Measurements from ENCODE around the gene ADRA2C.

The ADRA2C gene

GRCh38 chr4:3777669-3778068 lies 11.5 kb downstream of the ADRA2C start:
- no peak for DNase-seq (ENCODE audit: low read depth in 2 of 2)

DNA sequence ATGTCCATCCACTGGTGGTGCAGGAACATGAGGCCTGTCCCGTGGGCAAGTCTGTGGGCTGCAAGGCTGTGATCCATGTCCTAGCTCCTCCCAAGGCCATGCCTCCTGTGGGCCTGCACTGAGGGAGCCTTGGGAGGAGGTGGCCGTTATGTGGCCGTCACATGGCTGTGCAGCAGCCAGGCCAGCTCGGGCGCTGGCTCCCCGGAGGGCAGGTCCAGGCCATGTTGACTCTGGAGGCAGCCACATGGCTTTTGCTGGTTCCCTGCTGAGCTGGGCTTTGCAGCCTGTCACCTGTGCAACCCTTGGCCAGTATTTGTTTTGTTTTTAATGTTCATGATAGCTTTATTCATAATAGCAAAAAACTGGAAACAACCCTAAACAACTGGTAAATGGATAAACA lies 13.3 kb downstream of the ADRA2C start:
- no peak for DNase-seq (ENCODE audit: low read depth in 2 of 2)

GRCh38 chr4:3780347-3781171 lies 14.4 kb downstream of the ADRA2C start:
- no peak for DNase-seq (ENCODE audit: low read depth in 2 of 2)

DNA sequence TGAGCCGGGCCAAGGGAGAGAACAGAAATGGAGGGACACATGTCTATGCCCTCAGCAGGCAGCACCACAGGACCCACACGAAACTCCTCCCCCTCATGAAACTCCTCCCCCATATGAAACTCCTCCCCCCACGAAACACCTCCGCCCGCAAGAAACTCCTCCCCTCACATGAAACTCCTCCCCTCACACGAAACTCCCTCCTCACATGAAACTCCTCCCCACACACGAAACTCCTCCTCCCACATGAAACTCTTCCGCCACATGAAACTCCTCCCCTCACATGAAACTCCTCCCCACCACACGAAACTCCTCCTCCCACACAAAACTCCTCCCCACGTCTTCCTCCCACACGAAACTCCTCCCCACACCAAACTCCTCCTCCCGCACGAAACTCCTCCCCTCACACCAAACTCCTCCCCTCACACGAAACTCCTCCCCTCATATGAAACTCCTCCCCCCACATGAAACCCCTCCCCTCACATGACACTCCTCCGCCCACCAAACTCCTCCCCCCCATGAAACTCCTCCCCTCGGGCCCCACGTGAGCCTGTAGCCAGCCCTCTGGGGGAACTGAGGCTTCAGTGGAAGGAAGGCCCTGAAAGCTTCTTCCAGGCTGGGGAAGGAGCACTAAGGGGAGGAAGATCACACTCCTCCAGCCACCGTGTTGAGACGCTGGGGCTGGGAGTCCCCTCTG lies 15.2 kb downstream of the ADRA2C start:
- no peak for DNase-seq (ENCODE audit: low read depth in 2 of 2)

GRCh38 chr4:3781997-3782930 lies 16.1 kb downstream of the ADRA2C start:
- no peak for DNase-seq (ENCODE audit: low read depth in 2 of 2)

DNA sequence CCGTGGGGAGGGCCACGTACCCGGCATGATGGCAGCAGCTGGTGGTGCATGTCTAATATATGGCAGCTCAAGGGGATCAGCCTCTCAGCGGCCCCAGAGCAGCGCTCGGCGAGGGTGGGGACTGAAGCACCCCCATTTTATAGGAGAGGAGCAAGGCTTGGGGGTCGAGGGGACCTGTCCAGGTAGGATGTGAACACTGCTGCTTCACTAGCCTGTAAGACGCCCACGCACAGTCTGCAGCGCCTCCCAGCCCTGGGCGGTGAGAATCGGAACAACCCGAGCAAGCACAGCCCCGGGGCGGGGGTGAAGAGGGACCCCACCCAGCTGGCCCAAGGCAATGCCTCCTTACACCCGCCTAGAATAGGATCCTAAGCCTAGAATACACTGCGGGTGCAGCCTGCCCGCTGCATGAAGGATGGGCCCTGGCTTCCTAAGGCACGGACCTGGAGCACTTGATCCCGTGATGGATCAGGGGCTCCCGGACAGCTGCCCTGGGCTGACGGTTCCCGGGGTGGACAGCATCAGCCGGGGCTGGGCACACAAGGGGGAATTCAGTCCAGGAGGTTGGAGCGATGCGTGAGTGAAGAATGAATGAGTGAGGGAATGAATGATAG lies 17.6 kb downstream of the ADRA2C start:
- DNase-seq (ENCODE audit: low read depth in 2 of 2), result no peak

DNA sequence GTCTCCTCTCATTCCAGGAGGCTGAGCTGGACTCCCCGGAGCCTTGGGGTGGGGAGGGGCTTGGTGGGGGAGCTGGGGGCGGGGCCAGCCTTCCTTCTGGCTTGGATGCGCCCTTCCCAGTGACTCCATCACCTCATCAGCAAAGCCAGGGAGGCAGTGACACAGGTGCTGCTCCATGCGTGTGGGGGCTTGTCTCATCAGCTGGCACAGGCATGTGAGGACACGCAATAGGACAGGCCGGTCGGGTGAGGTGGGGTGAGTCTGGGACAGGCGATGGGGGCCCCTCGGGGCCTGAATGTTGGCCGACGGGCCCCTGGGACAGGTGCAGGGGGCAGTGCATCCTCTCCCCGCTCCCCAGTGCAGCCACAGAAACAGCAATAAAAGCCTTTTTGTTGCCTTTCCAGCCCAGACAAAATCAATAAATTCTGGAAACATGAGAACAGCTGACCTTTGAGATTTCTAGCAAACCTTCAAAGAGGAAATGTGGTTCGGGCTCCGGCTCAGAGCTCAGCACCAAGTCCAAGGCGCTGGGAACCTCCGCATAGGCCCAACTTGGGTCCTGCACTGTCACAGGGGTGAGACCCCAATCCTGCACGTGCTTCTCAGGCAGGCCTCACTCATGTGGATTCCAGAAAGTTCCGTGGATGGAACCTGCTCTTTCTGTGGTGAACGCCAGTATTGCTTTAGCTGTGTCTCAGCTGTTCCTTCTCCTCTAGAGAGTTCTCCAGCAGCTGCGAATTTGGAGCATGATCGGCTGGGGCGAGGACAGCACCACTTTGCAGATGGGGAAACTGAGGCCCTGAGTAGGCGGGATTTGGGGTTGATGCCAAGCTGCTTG lies 18.5 kb downstream of the ADRA2C start:
- no peak for DNase-seq (ENCODE audit: low read depth in 2 of 2)

DNA sequence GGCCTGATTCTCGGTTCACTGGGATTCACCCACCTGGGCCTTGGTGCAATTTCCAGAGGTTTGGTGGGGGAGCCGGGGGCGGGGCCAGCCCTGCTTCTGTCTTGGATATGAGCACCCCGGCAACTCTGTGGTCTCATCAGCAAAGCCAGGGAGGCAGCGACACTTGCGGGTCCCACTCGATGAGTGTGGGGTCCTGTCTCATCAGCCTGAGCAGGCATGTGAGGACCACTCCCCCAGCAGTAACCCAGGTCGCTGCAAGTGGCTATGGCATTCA lies 19.0 kb downstream of the ADRA2C start:
- DNase-seq (ENCODE audit: low read depth in 2 of 2), result no peak

DNA sequence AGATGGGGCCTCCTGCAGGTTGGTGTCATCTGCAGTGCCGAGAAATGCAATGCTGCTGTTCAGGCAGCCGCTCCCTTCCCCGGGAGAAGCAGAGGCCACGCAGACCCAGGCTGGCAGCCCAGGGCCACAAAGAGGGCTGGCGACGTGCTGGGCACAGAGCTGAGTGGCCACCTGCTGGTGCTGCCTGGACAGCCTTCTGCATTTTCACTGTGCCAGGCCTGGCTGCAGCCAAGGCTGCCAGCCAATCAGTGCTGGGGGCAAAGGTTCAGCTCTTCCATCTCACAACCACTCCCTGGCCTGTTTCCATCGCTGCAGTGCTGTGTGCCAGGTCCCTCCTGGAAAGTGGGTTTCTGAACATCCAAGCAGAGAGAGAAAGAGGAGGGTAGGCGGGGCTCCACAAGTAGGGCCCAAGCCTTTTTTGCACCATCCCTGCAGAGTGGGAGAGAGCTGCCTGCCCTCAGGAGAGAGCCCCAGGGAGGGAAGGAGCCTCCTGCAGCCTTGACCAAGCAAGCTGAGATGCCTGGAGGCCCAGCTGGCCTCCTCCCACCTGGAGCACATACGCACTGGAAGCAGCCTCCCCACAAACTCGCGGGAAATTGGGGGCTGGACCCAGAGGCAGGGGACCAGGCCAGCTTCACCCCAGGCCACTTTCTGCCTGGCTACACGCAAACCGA lies 20.1 kb downstream of the ADRA2C start:
- no peak for DNase-seq (ENCODE audit: low read depth in 2 of 2)

- no peak for DNase-seq (ENCODE audit: low read depth in 2 of 2)
Observed at GRCh38 chr4:3787489-3788365, 21.5 kb downstream of the ADRA2C start.

GRCh38 chr4:3788366-3788660 lies 22.1 kb downstream of the ADRA2C start:
- no peak for DNase-seq (ENCODE audit: low read depth in 2 of 2)

DNA sequence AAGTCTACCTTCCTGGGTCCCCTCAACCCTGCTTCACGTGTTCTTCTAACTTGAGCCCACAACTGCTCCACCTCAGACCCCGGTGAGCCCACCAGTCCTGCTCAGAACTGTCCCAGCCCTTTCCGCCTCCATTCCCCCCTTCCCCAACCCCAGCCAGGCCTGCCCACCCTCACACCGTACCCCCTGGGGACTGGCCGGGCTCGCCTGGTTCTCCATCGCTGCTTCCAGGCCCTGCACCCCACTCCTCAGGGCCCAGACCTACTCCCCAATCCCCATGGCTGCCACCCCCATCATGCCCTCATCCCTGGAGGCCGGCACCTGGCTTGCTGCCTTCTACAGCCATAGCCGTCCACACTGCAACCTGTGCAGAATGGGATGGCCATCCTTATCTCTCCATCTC lies 23.4 kb downstream of the ADRA2C start:
- no peak for DNase-seq (ENCODE audit: low read depth in 2 of 2)

GRCh38 chr4:3790006-3790561 lies 23.9 kb downstream of the ADRA2C start:
- DNase-seq (ENCODE audit: low read depth in 2 of 2), result no peak

DNA sequence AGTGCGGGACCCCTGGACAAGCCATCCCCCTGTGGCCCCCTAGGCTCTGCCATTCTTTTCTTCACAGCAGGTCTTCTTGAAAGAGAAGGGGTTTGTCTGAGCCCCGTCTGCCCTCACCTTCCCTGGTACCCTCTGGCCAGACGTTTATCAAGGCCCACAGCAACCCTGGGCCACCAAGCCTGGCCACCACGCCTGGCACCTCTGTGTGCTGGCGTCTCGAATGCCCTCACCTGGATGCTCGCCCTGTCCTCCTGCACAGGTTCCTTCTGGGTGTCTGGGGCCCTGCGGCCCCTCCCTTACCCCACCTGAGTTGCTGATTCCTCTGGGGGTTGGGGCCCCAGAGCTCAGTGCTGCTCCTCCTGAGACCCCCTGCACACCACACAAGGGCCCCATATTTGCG lies 25.1 kb downstream of the ADRA2C start:
- DNase-seq (ENCODE audit: low read depth in 2 of 2), result no peak

GRCh38 chr4:3791910-3792542 lies 25.8 kb downstream of the ADRA2C start:
- DNase-seq (ENCODE audit: low read depth in 2 of 2), result no peak

GRCh38 chr4:3792813-3793212 lies 26.6 kb downstream of the ADRA2C start:
- no peak for DNase-seq (ENCODE audit: low read depth in 2 of 2)

DNA sequence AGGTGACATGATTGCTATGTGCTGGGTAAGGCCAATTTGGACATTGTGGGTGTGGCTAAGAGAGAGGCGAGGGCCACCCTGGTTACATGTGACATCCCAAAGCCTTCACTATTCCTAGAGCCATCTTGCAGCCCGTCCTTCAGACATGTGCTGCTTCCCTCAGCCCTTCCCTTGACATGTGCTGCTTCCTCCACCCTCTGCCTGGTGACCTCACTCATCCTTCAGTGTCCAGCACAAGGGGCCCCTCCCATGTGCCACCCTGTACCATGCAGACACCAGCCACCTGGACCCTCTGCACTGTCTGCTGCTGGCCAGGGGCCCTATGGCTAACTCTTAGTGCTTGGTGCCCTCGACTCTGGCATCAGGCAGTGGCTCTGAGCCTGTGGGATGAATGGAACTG lies 27.4 kb downstream of the ADRA2C start:
- DNase-seq (ENCODE audit: low read depth in 2 of 2), result no peak

DNA sequence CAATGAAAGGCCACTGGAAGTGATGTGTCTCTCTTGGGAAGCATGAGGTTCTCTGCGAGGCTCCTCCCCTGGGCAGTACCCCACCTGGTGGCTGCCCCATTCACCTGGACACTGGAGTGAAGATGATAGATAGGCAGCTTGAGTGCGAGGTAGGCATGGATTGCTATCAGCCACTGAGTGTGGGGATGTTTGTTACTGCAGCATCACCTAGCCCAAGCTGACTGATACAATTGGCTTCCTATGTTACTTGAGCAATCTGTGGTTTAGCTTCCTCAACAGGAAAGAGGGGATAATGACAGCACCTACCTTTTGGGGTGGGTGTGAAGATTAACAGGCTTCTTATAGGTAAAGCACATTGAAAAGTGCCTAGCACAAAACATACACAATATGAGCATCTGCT lies 30.8 kb downstream of the ADRA2C start:
- DNase-seq (ENCODE audit: low read depth in 2 of 2), result no peak
